HepG2 (cell line): Measurements from ENCODE around the gene TIGAR. TPM values are rescaled to one million over a fixed set of nuclear protein-coding genes. Genes with fewer than 3 reads are reported as not detected.

Experiments used
- ATAC-seq: fragments of 200-7000 bp; cut with Tn5 transposase; 3 replicates; pipeline ENCODE4 v1.9.1; 2020; ENCODE audit warnings: mild to moderate bottlenecking, moderate library complexity
- BruUV-seq: library from RNA; stranded (reverse); fragments of 400-500 nt; replicated peaks from 2 replicates; lab custom pipeline; 2021; lab: Mats Ljungman, UMichigan
- CTCF ChIA-PET: fragments of 300-600 bp; formaldehyde crosslinking; extraction: SDS; loops from one replicate; lab custom pipeline; 2021; ENCODE audit warnings: low total read pairs, inconsistent platforms, low intra/inter-chr PET ratio; lab: Yijun Ruan, JAX
- POLR2A ChIA-PET: fragments of 350-600 bp; sonication (Branson Sonifier 250); formaldehyde crosslinking; loops from one replicate; lab custom pipeline; 2020; ENCODE audit warnings: antibody characterized with exemption, inconsistent platforms; lab: Yijun Ruan, JAX
- DNase-seq: peaks from one replicate; pipeline ENCODE4 v3.0.0-alpha.2; 2015; ENCODE audit warnings: low spot score
- FAIRE-seq: peaks from 3 replicates; lab custom pipeline; 2011; peaks lifted over from hg19 to GRCh38; lab: Jason Lieb, UNC
- H2AFZ ChIP-seq: one replicate; pipeline ENCODE4 v1.6.1; 2011; ENCODE audit warnings: low read length, inconsistent platforms
- H3K27ac ChIP-seq: fragments of 300-600 bp; 3 replicates; pipeline ENCODE4 v1.8.0; 2011; ENCODE audit warnings: mixed run types, mild to moderate bottlenecking, mixed read lengths, low read length, inconsistent platforms; ENCODE audit not compliant: insufficient read depth; ENCODE audit errors: extremely low read length
- H3K27me3 ChIP-seq, 2 experiments: fragments of 200-600 bp in 1 of 2; 2 replicates in 1 of 2; 3 replicates in 1 of 2; pipeline versions ENCODE4 v1.6.0 to v1.8.0; 2011; ENCODE audit warnings: low read length in 2 of 2, mild to moderate bottlenecking in 2 of 2, moderate library complexity in 2 of 2, inconsistent platforms in 1 of 2; ENCODE audit not compliant: insufficient read depth in 2 of 2, control insufficient read depth in 1 of 2
- H3K36me3 ChIP-seq, 2 experiments: fragments of 200-600 bp in 1 of 2; replicated peaks in 1 of 2; 2 replicates in 1 of 2; 3 replicates in 1 of 2; pipeline versions ENCODE4 v1.5.1 to v1.8.0; 2011; ENCODE audit warnings: low read length in 2 of 2, inconsistent platforms in 1 of 2; ENCODE audit not compliant: insufficient read depth in 2 of 2, control insufficient read depth in 1 of 2
- H3K4me1 ChIP-seq: 2 replicates; pipeline ENCODE4 v1.5.1; 2012; ENCODE audit warnings: low read length, inconsistent platforms; ENCODE audit not compliant: insufficient read depth
- H3K4me2 ChIP-seq: 2 replicates; pipeline ENCODE4 v1.6.0; 2011; ENCODE audit warnings: low read depth, low read length, inconsistent platforms
- H3K4me3 ChIP-seq, 3 experiments: fragments of 200-600 bp in 1 of 3; sonication (generic), shearing (Covaris generic) in 1 of 3; replicated peaks in 1 of 3; 2 replicates each; pipeline ENCODE4 v1.5.1; 2011 to 2016; ENCODE audit warnings: low read length in 3 of 3, inconsistent platforms in 2 of 3, low read depth in 2 of 3, mild to moderate bottlenecking in 2 of 3, control low read depth in 1 of 3, mixed read lengths in 1 of 3; ENCODE audit not compliant: insufficient read depth in 1 of 3
- H3K79me2 ChIP-seq: one replicate; pipeline ENCODE4 v1.6.1; 2011; ENCODE audit warnings: low read length, inconsistent platforms; ENCODE audit not compliant: insufficient read depth
- H3K9ac ChIP-seq: 2 replicates; pipeline ENCODE4 v1.6.0; 2011; ENCODE audit warnings: mild to moderate bottlenecking, low read depth, low read length, inconsistent platforms; ENCODE audit not compliant: insufficient read depth
- H3K9me3 ChIP-seq: 2 replicates; pipeline ENCODE4 v1.5.1; 2012; ENCODE audit warnings: mild to moderate bottlenecking, low read length
- H4K20me1 ChIP-seq: 2 replicates; pipeline ENCODE4 v1.6.0; 2011; ENCODE audit warnings: inconsistent platforms, mild to moderate bottlenecking, low read length, moderate library complexity; ENCODE audit not compliant: insufficient read depth
- HOXA7 ChIP-seq: sonication (generic); formaldehyde crosslinking; IDR thresholded peaks from 2 replicates; pipeline ENCODE4 v1.8.1; 2022; ENCODE audit warnings: mild to moderate bottlenecking, missing genetic modification reagents, moderate library complexity
- PCBP1 ChIP-seq: fragments of 200-400 bp; formaldehyde crosslinking; IDR thresholded peaks from 2 replicates; pipeline ENCODE4 v1.6.1; 2017; ENCODE audit warnings: mild to moderate bottlenecking, low read depth, low read length, borderline replicate concordance
- SMYD3 ChIP-seq: sonication (generic); formaldehyde crosslinking; IDR thresholded peaks from 2 replicates; pipeline ENCODE4 v1.8.1; 2023; ENCODE audit warnings: mild to moderate bottlenecking, missing genetic modification reagents
- ZNF354B ChIP-seq: sonication (generic); formaldehyde crosslinking; IDR thresholded peaks from 2 replicates; pipeline ENCODE4 v1.8.0; 2022; ENCODE audit warnings: mild to moderate bottlenecking, missing genetic modification reagents
- WGBS: methylation state at CpG from one replicate; pipeline ENCODE4 v1.1.6; 2017; ENCODE audit warnings: low lambda C conversion rate; 5-methylcytosine and 5-hydroxymethylcytosine counted together
- in situ Hi-C: cut with HindIII; loops from 2 replicates; pipeline ENCODE4 v1.10.0; 2017; ENCODE audit warnings: low pct_unique_long_range_greater_than_20kb; ENCODE audit not compliant: extremely low pct_ligation_motif_present
- intact Hi-C: fragments of 100-400 bp; cut with micrococcal nuclease; formaldehyde crosslinking; loops from one replicate; pipeline ENCODE4 v1.10.0; 2022; ENCODE audit not compliant: unreplicated experiment
- polyA plus RNA-seq, 8 experiments: library from polyadenylated mRNA; depleted of rRNA in 3 of 8; stranded (reverse) in 7 of 8; unstranded in 1 of 8; fragments of >200 nt; fragmentation: Illumina TruSeq in 4 of 8; extraction: Trizol in 4 of 8; gene quantifications; 2 replicates each; pipeline versions ENCODE4 v1.2.1 to v1.2.3, GENCODE V29; 2011 to 2016; ENCODE audit warnings: low read depth in 4 of 8, missing spikeins in 1 of 8, mixed read lengths in 1 of 8; ENCODE audit not compliant: insufficient read depth in 1 of 8
- total RNA-seq, 5 experiments: library from RNA; depleted of rRNA; stranded (reverse); fragments of >200 nt; fragmentation: Illumina TruSeq; extraction: Trizol; gene quantifications; 2 replicates each; pipeline ENCODE4 v1.2.3, GENCODE V29; 2016; ENCODE audit warnings: low read depth in 1 of 5
- TF ChIP-seq, protein P1 (sequence below): fragments of 450-650 bp; IDR thresholded peaks from 2 replicates; pipeline ENCODE4 v1.6.1; 2016
- TF ChIP-seq, protein P2 (sequence below): sonication (generic); formaldehyde crosslinking; IDR thresholded peaks from 2 replicates; pipeline ENCODE4 v1.5.0; 2020; ENCODE audit warnings: missing genetic modification reagents
- TF ChIP-seq, protein P3 (sequence below): sonication (generic); formaldehyde crosslinking; IDR thresholded peaks from 2 replicates; pipeline ENCODE4 v1.8.1; 2023; ENCODE audit warnings: missing genetic modification reagents, inconsistent platforms, borderline replicate concordance
- TF ChIP-seq, protein P4 (sequence below): sonication (generic); formaldehyde crosslinking; IDR thresholded peaks from 2 replicates; pipeline ENCODE4 v1.5.1; 2020; ENCODE audit warnings: missing genetic modification reagents, mild to moderate bottlenecking, borderline replicate concordance

The TIGAR gene
- total and polyA plus RNA-seq, 2 of the 13 experiments (the other 11 are each of a cell fraction or from before 2014, with no cell fraction given): 2.6 to 21.8 TPM

DNA sequence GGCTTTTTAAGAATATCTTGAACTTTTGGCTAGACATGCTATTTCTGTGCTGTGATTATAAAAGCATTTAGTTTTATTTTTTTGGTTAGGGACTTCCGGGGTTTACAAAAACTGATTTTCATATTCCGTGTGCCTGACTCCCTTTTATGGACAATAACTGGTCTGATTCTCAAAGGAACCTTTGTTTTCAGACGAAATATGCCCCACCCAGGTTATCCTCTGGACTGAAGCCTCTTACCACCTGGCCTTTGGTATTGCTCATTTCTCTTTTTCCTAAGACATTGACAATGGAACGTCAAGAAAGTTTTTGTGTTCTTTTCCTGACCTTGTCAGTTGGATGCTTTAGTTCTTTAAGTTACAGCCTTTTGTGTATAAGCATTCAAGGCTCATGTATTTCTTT is 10.8 kb downstream of the TIGAR start:
- in situ Hi-C loops: no loop called here
- WGBS: 89% methylated on average over 4 of the region's 4 CpGs
- H3K4me2 ChIP-seq: no peak overlapping the region
- no peaks in the 10 kb centered on the region for H3K27me3 ChIP-seq
- no peaks in the 10 kb centered on the region for H3K9me3 ChIP-seq
- H3K27ac ChIP-seq: no peak overlapping the region
- peaks cover 0 to 22% of the 10 kb centered on the region in 2 experiments; a peak in 3 of 5 replicates for H3K36me3 ChIP-seq
- H4K20me1 ChIP-seq: no peaks in the 10 kb centered on the region
- no peak overlapping the region for H3K9ac ChIP-seq
- BruUV-seq: no TSS peak
- no peaks in the 10 kb centered on the region for H3K4me1 ChIP-seq
- ATAC-seq: no peak
- POLR2A ChIA-PET: no interaction called here
- no peak for DNase-seq
- H2AFZ ChIP-seq: no peak overlapping the region
- CTCF ChIA-PET: no interaction called here
- no peak for FAIRE-seq
- intact Hi-C loops: no loop called here
- H3K79me2 ChIP-seq: no peaks in the 10 kb centered on the region
- no peak overlapping the region for H3K4me3 ChIP-seq
- TF ChIP-seq, protein P1, sequence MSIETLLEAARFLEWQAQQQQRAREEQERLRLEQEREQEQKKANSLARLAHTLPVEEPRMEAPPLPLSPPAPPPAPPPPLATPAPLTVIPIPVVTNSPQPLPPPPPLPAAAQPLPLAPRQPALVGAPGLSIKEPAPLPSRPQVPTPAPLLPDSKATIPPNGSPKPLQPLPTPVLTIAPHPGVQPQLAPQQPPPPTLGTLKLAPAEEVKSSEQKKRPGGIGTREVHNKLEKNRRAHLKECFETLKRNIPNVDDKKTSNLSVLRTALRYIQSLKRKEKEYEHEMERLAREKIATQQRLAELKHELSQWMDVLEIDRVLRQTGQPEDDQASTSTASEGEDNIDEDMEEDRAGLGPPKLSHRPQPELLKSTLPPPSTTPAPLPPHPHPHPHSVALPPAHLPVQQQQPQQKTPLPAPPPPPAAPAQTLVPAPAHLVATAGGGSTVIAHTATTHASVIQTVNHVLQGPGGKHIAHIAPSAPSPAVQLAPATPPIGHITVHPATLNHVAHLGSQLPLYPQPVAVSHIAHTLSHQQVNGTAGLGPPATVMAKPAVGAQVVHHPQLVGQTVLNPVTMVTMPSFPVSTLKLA: no peak
- TF ChIP-seq, protein P2, sequence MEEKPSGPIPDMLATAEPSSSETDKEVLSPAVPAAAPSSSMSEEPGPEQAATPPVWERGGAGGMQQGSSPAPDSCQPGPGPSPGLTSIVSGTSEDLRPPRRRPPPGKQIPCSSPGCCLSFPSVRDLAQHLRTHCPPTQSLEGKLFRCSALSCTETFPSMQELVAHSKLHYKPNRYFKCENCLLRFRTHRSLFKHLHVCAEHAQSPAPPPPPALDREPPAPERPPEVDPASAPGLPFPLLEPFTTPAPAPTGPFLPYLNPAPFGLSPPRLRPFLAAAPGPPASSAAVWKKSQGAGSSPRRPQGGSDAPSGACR: no peak
- TF ChIP-seq, protein P3, sequence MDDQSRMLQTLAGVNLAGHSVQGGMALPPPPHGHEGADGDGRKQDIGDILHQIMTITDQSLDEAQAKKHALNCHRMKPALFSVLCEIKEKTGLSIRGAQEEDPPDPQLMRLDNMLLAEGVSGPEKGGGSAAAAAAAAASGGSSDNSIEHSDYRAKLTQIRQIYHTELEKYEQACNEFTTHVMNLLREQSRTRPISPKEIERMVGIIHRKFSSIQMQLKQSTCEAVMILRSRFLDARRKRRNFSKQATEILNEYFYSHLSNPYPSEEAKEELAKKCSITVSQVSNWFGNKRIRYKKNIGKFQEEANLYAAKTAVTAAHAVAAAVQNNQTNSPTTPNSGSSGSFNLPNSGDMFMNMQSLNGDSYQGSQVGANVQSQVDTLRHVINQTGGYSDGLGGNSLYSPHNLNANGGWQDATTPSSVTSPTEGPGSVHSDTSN (CRISPR knock-in tag): no peak
- TF ChIP-seq ZNF354B (CRISPR knock-in tag) (no peak), SMYD3 (no peak), HOXA7 (CRISPR knock-in tag) (no peak), PCBP1 (no peak)
- TF ChIP-seq, protein P4, sequence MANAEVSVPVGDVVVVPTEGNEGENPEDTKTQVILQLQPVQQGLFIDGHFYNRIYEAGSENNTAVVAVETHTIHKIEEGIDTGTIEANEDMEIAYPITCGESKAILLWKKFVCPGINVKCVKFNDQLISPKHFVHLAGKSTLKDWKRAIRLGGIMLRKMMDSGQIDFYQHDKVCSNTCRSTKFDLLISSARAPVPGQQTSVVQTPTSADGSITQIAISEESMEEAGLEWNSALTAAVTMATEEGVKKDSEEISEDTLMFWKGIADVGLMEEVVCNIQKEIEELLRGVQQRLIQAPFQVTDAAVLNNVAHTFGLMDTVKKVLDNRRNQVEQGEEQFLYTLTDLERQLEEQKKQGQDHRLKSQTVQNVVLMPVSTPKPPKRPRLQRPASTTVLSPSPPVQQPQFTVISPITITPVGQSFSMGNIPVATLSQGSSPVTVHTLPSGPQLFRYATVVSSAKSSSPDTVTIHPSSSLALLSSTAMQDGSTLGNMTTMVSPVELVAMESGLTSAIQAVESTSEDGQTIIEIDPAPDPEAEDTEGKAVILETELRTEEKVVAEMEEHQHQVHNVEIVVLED: no peak
